Measurements from ENCODE around the gene MACROD2.

The MACROD2 gene

GRCh38 chr20:14830466-14830865 lies 835.1 kb downstream of the MACROD2 start:
- peak; percentile 40 for DNase-seq (ENCODE audit: low spot score)
- no peak for TF ChIP-seq CTCF (IDR thresholded peaks at IDR 0.05; ENCODE audit: borderline replicate concordance, control extremely low read depth, extremely low read depth, insufficient read depth, missing control alignments)
- in situ Hi-C loops (cut with MboI; ENCODE audit: low sequenced_read_pairs, unreplicated experiment), result no loop called here

- in situ Hi-C loops (cut with MboI; ENCODE audit: low sequenced_read_pairs, unreplicated experiment), result no loop called here
- no peak for DNase-seq (ENCODE audit: low spot score)
- TF ChIP-seq CTCF (IDR thresholded peaks at IDR 0.05; ENCODE audit: borderline replicate concordance, control extremely low read depth, extremely low read depth, insufficient read depth, missing control alignments), result no peak
Measured at GRCh38 chr20:14830899-14831298, 835.6 kb downstream of the MACROD2 start.

GRCh38 chr20:14832630-14833029 lies 837.3 kb downstream of the MACROD2 start:
- DNase-seq (ENCODE audit: low spot score), result peak; percentile 28
- no peak for TF ChIP-seq CTCF (IDR thresholded peaks at IDR 0.05; ENCODE audit: borderline replicate concordance, control extremely low read depth, extremely low read depth, insufficient read depth, missing control alignments)
- in situ Hi-C loops (cut with MboI; ENCODE audit: low sequenced_read_pairs, unreplicated experiment), result no loop called here

GRCh38 chr20:14838663-14839628 lies 843.6 kb downstream of the MACROD2 start:
- no peak for TF ChIP-seq CTCF (IDR thresholded peaks at IDR 0.05; ENCODE audit: borderline replicate concordance, control extremely low read depth, extremely low read depth, insufficient read depth, missing control alignments)
- no peak for DNase-seq (ENCODE audit: low spot score)
- in situ Hi-C loops (cut with MboI; ENCODE audit: low sequenced_read_pairs, unreplicated experiment), result no loop called here

- in situ Hi-C loops (cut with MboI; ENCODE audit: low sequenced_read_pairs, unreplicated experiment), result no loop called here
- TF ChIP-seq CTCF (IDR thresholded peaks at IDR 0.05; ENCODE audit: borderline replicate concordance, control extremely low read depth, extremely low read depth, insufficient read depth, missing control alignments), result no peak
- DNase-seq (ENCODE audit: low spot score), result no peak
Measured at GRCh38 chr20:14845199-14846160, 850.2 kb downstream of the MACROD2 start.

GRCh38 chr20:14848806-14849205 lies 853.5 kb downstream of the MACROD2 start:
- in situ Hi-C loops (cut with MboI; ENCODE audit: low sequenced_read_pairs, unreplicated experiment), result no loop called here
- DNase-seq (ENCODE audit: low spot score), result no peak
- no peak for TF ChIP-seq CTCF (IDR thresholded peaks at IDR 0.05; ENCODE audit: borderline replicate concordance, control extremely low read depth, extremely low read depth, insufficient read depth, missing control alignments)

Measured in GM13976 (cell line).